GM12878 (cell line): ENCODE results near the gene PAM16.

Experiments used
- CHD2 ChIP-seq: IDR thresholded peaks from 2 replicates; pipeline ENCODE4 v1.6.1; 2011; ENCODE audit warnings: low read depth, low read length, improper control_type of control experiment, borderline replicate concordance
- CREB1 ChIP-seq: IDR thresholded peaks from 2 replicates; pipeline ENCODE4 v1.6.1; 2012; ENCODE audit warnings: low read depth, mild to moderate bottlenecking, inconsistent platforms
- ETV6 ChIP-seq, 2 experiments: fragments of 450-650 bp in 1 of 2; IDR thresholded peaks in 1 of 2; conservative IDR thresholded peaks in 1 of 2; 2 replicates each; pipeline ENCODE4 v1.6.1; 2014; ENCODE audit warnings: antibody characterized with exemption in 1 of 2, borderline replicate concordance in 1 of 2, low read depth in 1 of 2, mild to moderate bottlenecking in 1 of 2, moderate library complexity in 1 of 2
- EZH2 ChIP-seq: IDR thresholded peaks from 2 replicates; pipeline ENCODE4 v1.6.1; 2012; ENCODE audit warnings: low read depth, mild to moderate bottlenecking, control low read depth, inconsistent platforms, low read length, borderline replicate concordance; ENCODE audit not compliant: control insufficient read depth
- KDM1A ChIP-seq: fragments of 200-600 bp; sonication (generic); IDR thresholded peaks from 2 replicates; pipeline ENCODE4 v1.6.1; 2016; ENCODE audit warnings: borderline replicate concordance
- NKRF ChIP-seq: fragments of 450-650 bp; conservative IDR thresholded peaks from 2 replicates; pipeline ENCODE4 v1.6.1; 2017; ENCODE audit warnings: mild to moderate bottlenecking, moderate library complexity
- POLR2AphosphoS5 ChIP-seq: IDR thresholded peaks from 2 replicates; pipeline ENCODE4 v1.6.1; 2011; ENCODE audit warnings: mild to moderate bottlenecking, low read length, inconsistent platforms
- USF2 ChIP-seq: IDR thresholded peaks from 2 replicates; pipeline ENCODE4 v1.6.1; 2011; ENCODE audit warnings: low read depth, low read length, improper control_type of control experiment, borderline replicate concordance

GRCh38 chr16:4301177-4301576, 49.9 kb downstream of the PAM16 start:
- no peak for TF ChIP-seq NKRF
- TF ChIP-seq ETV6 (conservative IDR thresholded peaks at IDR 0.05 in 1 of 2, IDR thresholded peaks at IDR 0.05 in 1 of 2; ENCODE audit: borderline replicate concordance in 1 of 2, low read depth in 1 of 2) = no peak
- no peak for TF ChIP-seq USF2
- TF ChIP-seq KDM1A = no peak
- TF ChIP-seq CHD2 = no peak
- no peak for TF ChIP-seq CREB1
- no peak for TF ChIP-seq EZH2
- TF ChIP-seq POLR2AphosphoS5 = no peak
